K562 (cell line): Measurements from ENCODE around the gene IGSF3. TPM values are rescaled to one million over a fixed set of nuclear protein-coding genes. Genes with fewer than 3 reads are reported as not detected.

Experiments used
- ATAC-seq: fragments of 200-7000 bp; cut with Tn5 transposase; 3 replicates; pipeline ENCODE4 v1.9.1; 2020; ENCODE audit warnings: moderate library complexity
- BruUV-seq: library from RNA; stranded (reverse); fragments of 400-500 nt; replicated peaks from 2 replicates; lab custom pipeline; 2021; lab: Mats Ljungman, UMichigan
- CTCF ChIA-PET: fragments of 300-600 bp; formaldehyde crosslinking; extraction: SDS; loops from one replicate; lab custom pipeline; 2021; ENCODE audit warnings: low intra/inter-chr PET ratio; lab: Yijun Ruan, JAX
- POLR2A ChIA-PET: fragments of 300-600, 350-650 bp; sonication (Branson Sonifier 250); formaldehyde crosslinking; extraction: SDS; loops from one replicate; lab custom pipeline; 2021; ENCODE audit warnings: antibody characterized with exemption, inconsistent platforms; lab: Yijun Ruan, JAX
- DNase-seq, 4 experiments: peaks; one replicate each; pipeline versions ENCODE4 v3.0.0 to v3.0.0-alpha.2; 2011 to 2018; ENCODE audit warnings: low spot score in 3 of 4, mixed read lengths in 3 of 4; ENCODE audit errors: extremely low read depth in 1 of 4
- FAIRE-seq: peaks from 2 replicates; lab custom pipeline; 2011; peaks lifted over from hg19 to GRCh38; lab: Jason Lieb, UNC
- H2AFZ ChIP-seq: 2 replicates; pipeline ENCODE4 v1.6.0; 2011; ENCODE audit warnings: low read depth, low read length, control low read depth, inconsistent platforms
- H3K27ac ChIP-seq: fragments of 200-600 bp; 3 replicates; pipeline ENCODE4 v1.8.0; 2011; ENCODE audit warnings: low read depth, mild to moderate bottlenecking, control low read depth, inconsistent platforms, low read length, moderate library complexity, mixed read lengths; ENCODE audit errors: extremely low read depth
- H3K27me3 ChIP-seq, 2 experiments: fragments of 300-600 bp in 1 of 2; 2 replicates in 1 of 2; 3 replicates in 1 of 2; pipeline versions ENCODE4 v1.6.0 to v1.8.0; 2011; ENCODE audit warnings: inconsistent platforms in 2 of 2, low read length in 2 of 2, mild to moderate bottlenecking in 1 of 2, mixed read lengths in 1 of 2, moderate library complexity in 1 of 2; ENCODE audit not compliant: control insufficient read depth in 2 of 2, insufficient read depth in 2 of 2
- H3K36me3 ChIP-seq: fragments of 300-600 bp; 3 replicates; pipeline ENCODE4 v1.8.0; 2011; ENCODE audit warnings: mild to moderate bottlenecking, low read length, inconsistent platforms; ENCODE audit not compliant: control insufficient read depth, insufficient read depth
- H3K4me1 ChIP-seq, 2 experiments: fragments of 200-600 bp in 1 of 2; replicated peaks in 1 of 2; 2 replicates in 1 of 2; 3 replicates in 1 of 2; pipeline versions ENCODE4 v1.5.1 to v1.8.0; 2011; ENCODE audit warnings: inconsistent platforms in 2 of 2, low read length in 2 of 2, mild to moderate bottlenecking in 1 of 2, mixed read lengths in 1 of 2, moderate library complexity in 1 of 2; ENCODE audit not compliant: control insufficient read depth in 2 of 2, insufficient read depth in 2 of 2
- H3K4me2 ChIP-seq: 2 replicates; pipeline ENCODE4 v1.6.1; 2011; ENCODE audit warnings: low read length, control low read depth, inconsistent platforms, mixed read lengths; ENCODE audit not compliant: insufficient read depth
- H3K4me3 ChIP-seq: fragments of 200-600 bp; sonication (generic), shearing (Covaris generic); 2 replicates; pipeline ENCODE4 v1.5.1; 2016; ENCODE audit warnings: control low read depth, inconsistent platforms
- H3K79me2 ChIP-seq: fragments of 200-600 bp; 3 replicates; pipeline ENCODE4 v1.8.0; 2011; ENCODE audit warnings: low read length, inconsistent platforms; ENCODE audit not compliant: control insufficient read depth, insufficient read depth
- H3K9ac ChIP-seq, 2 experiments: 2 replicates each; pipeline versions ENCODE4 v1.6.0 to v1.6.1; 2011; ENCODE audit warnings: low read depth in 2 of 2, low read length in 2 of 2, control low read depth in 1 of 2, inconsistent platforms in 1 of 2, mild to moderate bottlenecking in 1 of 2, mixed read lengths in 1 of 2; ENCODE audit not compliant: insufficient read depth in 1 of 2
- H3K9me1 ChIP-seq: one replicate; pipeline ENCODE4 v1.6.0; 2011; ENCODE audit warnings: inconsistent platforms, mild to moderate bottlenecking, low read length, moderate library complexity; ENCODE audit not compliant: control insufficient read depth, insufficient read depth
- H3K9me3 ChIP-seq: replicated peaks from 2 replicates; pipeline ENCODE4 v1.5.1; 2011; ENCODE audit warnings: low read depth, low read length, inconsistent platforms; ENCODE audit not compliant: control insufficient read depth, insufficient read depth
- H4K20me1 ChIP-seq: replicated peaks from 2 replicates; pipeline ENCODE4 v1.6.1; 2011; ENCODE audit warnings: low read length, inconsistent platforms, mixed read lengths; ENCODE audit not compliant: control insufficient read depth, insufficient read depth
- DMBX1 ChIP-seq: fragments of 250-450 bp; sonication (Bioruptor Pico); IDR thresholded peaks from 2 replicates; pipeline ENCODE4 v1.8.0; 2022; ENCODE audit warnings: inconsistent platforms, mild to moderate bottlenecking, moderate library complexity, borderline replicate concordance
- HDGF ChIP-seq: fragments of 450-650 bp; IDR thresholded peaks from 2 replicates; pipeline ENCODE4 v1.6.1; 2016
- KDM1A ChIP-seq, 2 experiments: fragments of 450-650 bp; IDR thresholded peaks; 2 replicates each; pipeline ENCODE4 v1.6.1; 2016; ENCODE audit warnings: mild to moderate bottlenecking in 2 of 2
- NRF1 ChIP-seq, 2 experiments: fragments of 450-650 bp; IDR thresholded peaks in 1 of 2; conservative IDR thresholded peaks in 1 of 2; 2 replicates each; pipeline ENCODE4 v1.6.1; 2014; ENCODE audit warnings: mild to moderate bottlenecking in 2 of 2
- POLR3G ChIP-seq: IDR thresholded peaks from 2 replicates; pipeline ENCODE4 v1.6.1; 2011; ENCODE audit not compliant: insufficient read length, insufficient replicate concordance; ENCODE audit errors: extremely low read depth
- RFX7 ChIP-seq: fragments of 250-450 bp; sonication (Bioruptor Pico); IDR thresholded peaks from 2 replicates; pipeline ENCODE4 v1.5.1; 2021; ENCODE audit warnings: mild to moderate bottlenecking
- SMAD2 ChIP-seq: fragments of 150-350 bp; IDR thresholded peaks from 2 replicates; pipeline ENCODE4 v1.6.1; 2014; ENCODE audit warnings: low read depth, mild to moderate bottlenecking, low read length
- SMARCE1 ChIP-seq: fragments of 450-650 bp; IDR thresholded peaks from 2 replicates; pipeline ENCODE4 v1.7.1; 2016; ENCODE audit warnings: mild to moderate bottlenecking
- ZBTB17 ChIP-seq: fragments of 450-650 bp; formaldehyde crosslinking; IDR thresholded peaks from 2 replicates; pipeline ENCODE4 v1.4.0; 2020; ENCODE audit warnings: mild to moderate bottlenecking
- ZBTB40 ChIP-seq, 2 experiments: fragments of 450-650 bp in 1 of 2; sonication (generic) in 1 of 2; formaldehyde crosslinking in 1 of 2; IDR thresholded peaks; 2 replicates each; pipeline versions ENCODE4 v1.7.1 to v1.9.0; 2016 to 2022; ENCODE audit warnings: inconsistent platforms in 1 of 2, mild to moderate bottlenecking in 1 of 2, missing genetic modification reagents in 1 of 2
- WGBS: fragments of 100-300 bp; shearing (Covaris generic); methylation state at CpG from one replicate; pipeline ENCODE4 v1.1.6; 2016; ENCODE audit warnings: low coverage, mixed read lengths; ENCODE audit not compliant: insufficient coverage; ENCODE audit errors: missing lambda C conversion rate; 5-methylcytosine and 5-hydroxymethylcytosine counted together
- in situ Hi-C: fragments of 300-500 bp; cut with MboI; formaldehyde crosslinking; loops from 4 replicates; pipeline ENCODE4 v1.15.0; 2018; ENCODE audit warnings: inconsistent platforms, mixed read lengths
- intact Hi-C: fragments of 100-400 bp; cut with micrococcal nuclease; formaldehyde crosslinking; loops from 2 replicates; pipeline ENCODE4 v1.14.2; 2022
- polyA plus RNA-seq, 8 experiments: library from polyadenylated mRNA; depleted of rRNA in 4 of 8; stranded (reverse) in 5 of 8; unstranded in 3 of 8; fragments of >200 nt; fragmentation: Nextera tagmentation in 2 of 8; fragmentation: Illumina TruSeq in 1 of 8; extraction: Ambion mirVana in 2 of 8; extraction: Trizol in 1 of 8; gene quantifications; 2 replicates each; pipeline versions ENCODE4 v1.2.1 to v1.2.3, GENCODE V29; 2011 to 2014; ENCODE audit warnings: inconsistent platforms in 1 of 8, missing spikeins in 1 of 8
- total RNA-seq, 7 experiments: library from RNA; depleted of rRNA in 6 of 7; stranded (reverse); fragments of >200 nt in 6 of 7; fragmentation: Illumina TruSeq in 2 of 7; extraction: Trizol in 2 of 7; gene quantifications; 2 replicates each; pipeline versions ENCODE4 v1.2.1 to v1.2.3, GENCODE V29; 2011 to 2021; ENCODE audit warnings: low replicate concordance in 1 of 7
- TF ChIP-seq, protein P1 (sequence below): fragments of 250-450 bp; sonication (Bioruptor Pico); IDR thresholded peaks from 2 replicates; pipeline ENCODE4 v1.8.0; 2022; ENCODE audit warnings: inconsistent platforms

Gene IGSF3
- total and polyA plus RNA-seq, 9 of the 15 experiments (the other 6 are each of a cell fraction or from before 2014, with no cell fraction given): 1.1 to 15.0 (median 8.3) TPM

GRCh38 chr1:116680752-116681151 is 13.2 kb upstream of the IGSF3 start:
- whole genome bisulfite sequencing: 63% methylated on average over 4 of the region's 4 CpGs
- H3K27me3 ChIP-seq: no peaks in the 10 kb centered on the region
- peak overlapping the region; percentile 97 for H2AFZ ChIP-seq
- H4K20me1 ChIP-seq: no peaks in the 10 kb centered on the region
- ChIA-PET CTCF (no interaction called here), POLR2A (interaction anchor here (1.3 to 2.0 kb wide), 4 partner anchors 9 to 15 kb away, joined by 4 to 9 read pairs (median 6); partner anchors contain the start of gene IGSF3)
- DNase-seq (no peak), FAIRE-seq (no peak), ATAC-seq (no peak)
- H3K9ac ChIP-seq: no peak overlapping the region; a peak in 2 of 4 replicates
- intact Hi-C loops: loop anchor here (2.0 to 5.0 kb wide), 2 partner anchors 106 to 137 kb away; no protein-coding TSS in a partner anchor
- in situ Hi-C loops: no loop called here
- H3K36me3 ChIP-seq: no peaks in the 10 kb centered on the region
- H3K27ac ChIP-seq: peak overlapping the region; percentile 84
- H3K4me3 ChIP-seq: no peak overlapping the region
- BruUV-seq: no TSS peak
- H3K4me2 ChIP-seq: no peak overlapping the region
- no peaks in the 10 kb centered on the region for H3K79me2 ChIP-seq
- no peaks in the 10 kb centered on the region for H3K9me3 ChIP-seq
- peaks cover 43 to 54% of the 10 kb centered on the region in 2 experiments for H3K4me1 ChIP-seq
- H3K9me1 ChIP-seq: no peaks in the 10 kb centered on the region
- TF ChIP-seq DMBX1 (CRISPR knock-in tag) (0 out of 2 replicates have a peak, but pooled peaks have one; percentile 12), KDM1A (IDR thresholded peaks at IDR 0.05) (peak in 1 of 2 experiments; percentile 8; a peak in 1 of 4 replicates), SMAD2 (no peak), POLR3G (no peak), ZBTB17 (0 out of 2 replicates have a peak, but pooled peaks have one; percentile 15), NRF1 (conservative IDR thresholded peaks at IDR 0.05 in 1 of 2, IDR thresholded peaks at IDR 0.05 in 1 of 2) (0 out of 4 replicates have a peak, but pooled peaks of 1 of the 2 experiments have one; percentile 10), HDGF (no peak), SMARCE1 (no peak), ZBTB40 (IDR thresholded peaks at IDR 0.05) (peak; percentile 47; the same call in 1 of the 2 replicates), ZBTB40 (CRISPR knock-in tag; IDR thresholded peaks at IDR 0.05) (no peak), RFX7 (no peak)
- TF ChIP-seq, protein P1, sequence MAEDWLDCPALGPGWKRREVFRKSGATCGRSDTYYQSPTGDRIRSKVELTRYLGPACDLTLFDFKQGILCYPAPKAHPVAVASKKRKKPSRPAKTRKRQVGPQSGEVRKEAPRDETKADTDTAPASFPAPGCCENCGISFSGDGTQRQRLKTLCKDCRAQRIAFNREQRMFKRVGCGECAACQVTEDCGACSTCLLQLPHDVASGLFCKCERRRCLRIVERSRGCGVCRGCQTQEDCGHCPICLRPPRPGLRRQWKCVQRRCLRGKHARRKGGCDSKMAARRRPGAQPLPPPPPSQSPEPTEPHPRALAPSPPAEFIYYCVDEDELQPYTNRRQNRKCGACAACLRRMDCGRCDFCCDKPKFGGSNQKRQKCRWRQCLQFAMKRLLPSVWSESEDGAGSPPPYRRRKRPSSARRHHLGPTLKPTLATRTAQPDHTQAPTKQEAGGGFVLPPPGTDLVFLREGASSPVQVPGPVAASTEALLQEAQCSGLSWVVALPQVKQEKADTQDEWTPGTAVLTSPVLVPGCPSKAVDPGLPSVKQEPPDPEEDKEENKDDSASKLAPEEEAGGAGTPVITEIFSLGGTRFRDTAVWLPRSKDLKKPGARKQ (CRISPR knock-in tag): no peak
